Fibroblast of villous mesenchyme (primary cell): ENCODE measurements around the gene RTTN. TPM values are rescaled to one million over a fixed set of nuclear protein-coding genes. Genes with fewer than 3 reads are reported as not detected.

Source experiments
- DNase-seq: peaks from one replicate; pipeline ENCODE4 v3.0.0-alpha.2; 2010; ENCODE audit warnings: low read depth
- H3K4me3 ChIP-seq: 2 replicates; pipeline ENCODE4 v1.5.1; 2011; ENCODE audit warnings: low read depth, mild to moderate bottlenecking, low read length
- CTCF ChIP-seq: IDR thresholded peaks from 2 replicates; pipeline ENCODE4 v1.5.1; 2012; ENCODE audit warnings: low read depth, mild to moderate bottlenecking, low read length; ENCODE audit not compliant: insufficient read depth
- total RNA-seq: library from RNA; depleted of rRNA; stranded (reverse); fragments of >200 nt; gene quantifications from 2 replicates; pipeline ENCODE4 v1.2.3, GENCODE V29; 2012

Gene RTTN
- total RNA-seq, 1 donor, result 24.2 TPM

GRCh38 chr18:70142001-70142400 lies 63.5 kb downstream of the RTTN start:
- no peak for DNase-seq
- TF ChIP-seq CTCF, result no peak

GRCh38 chr18:70139138-70139537 lies 66.3 kb downstream of the RTTN start:
- TF ChIP-seq CTCF, result no peak
- no peak overlapping the region for H3K4me3 ChIP-seq
- DNase-seq, result no peak

More at GRCh38 chr18:70142001-70142400, 63.5 kb downstream of the RTTN start:
- no peak overlapping the region for H3K4me3 ChIP-seq

- H3K4me3 ChIP-seq, result no peak overlapping the region
- peak; percentile 22 for DNase-seq
- TF ChIP-seq CTCF, result no peak
Measured at GRCh38 chr18:70135604-70136003, 69.9 kb downstream of the RTTN start.

GRCh38 chr18:70132999-70133398 lies 72.5 kb downstream of the RTTN start:
- no peak for TF ChIP-seq CTCF
- DNase-seq, result peak; percentile 97
- H3K4me3 ChIP-seq, result peak overlapping the region; percentile 7

GRCh38 chr18:70128271-70128670 lies 77.2 kb downstream of the RTTN start:
- H3K4me3 ChIP-seq, result no peak overlapping the region
- no peak for TF ChIP-seq CTCF
- no peak for DNase-seq

GRCh38 chr18:70127359-70127758 lies 78.1 kb downstream of the RTTN start:
- no peak for TF ChIP-seq CTCF
- no peak overlapping the region for H3K4me3 ChIP-seq
- no peak for DNase-seq

- DNase-seq, result no peak
- H3K4me3 ChIP-seq, result no peak overlapping the region
- no peak for TF ChIP-seq CTCF
Measured at GRCh38 chr18:70126832-70127231, 78.7 kb downstream of the RTTN start.
